GM13977 (cell line): ENCODE data around the gene TBC1D22A.

ENCODE experiments used
- DNase-seq: peaks from one replicate; pipeline ENCODE4 v3.0.0; 2012; ENCODE audit warnings: low spot score
- in situ Hi-C: fragments of 300-500 bp; cut with MboI; formaldehyde crosslinking; loops from one replicate; pipeline ENCODE4 v1.12.0; 2022; ENCODE audit warnings: low sequenced_read_pairs, low pct_unique_long_range_greater_than_20kb, mixed read lengths, inconsistent platforms; ENCODE audit not compliant: unreplicated experiment
- TF ChIP-seq, protein P1 (sequence below): IDR thresholded peaks from 2 replicates; pipeline ENCODE4 v1.5.1; 2012; ENCODE audit warnings: mild to moderate bottlenecking, control low read depth; ENCODE audit not compliant: insufficient read depth; ENCODE audit errors: extremely low read depth, missing control alignments

Gene TBC1D22A

DNA sequence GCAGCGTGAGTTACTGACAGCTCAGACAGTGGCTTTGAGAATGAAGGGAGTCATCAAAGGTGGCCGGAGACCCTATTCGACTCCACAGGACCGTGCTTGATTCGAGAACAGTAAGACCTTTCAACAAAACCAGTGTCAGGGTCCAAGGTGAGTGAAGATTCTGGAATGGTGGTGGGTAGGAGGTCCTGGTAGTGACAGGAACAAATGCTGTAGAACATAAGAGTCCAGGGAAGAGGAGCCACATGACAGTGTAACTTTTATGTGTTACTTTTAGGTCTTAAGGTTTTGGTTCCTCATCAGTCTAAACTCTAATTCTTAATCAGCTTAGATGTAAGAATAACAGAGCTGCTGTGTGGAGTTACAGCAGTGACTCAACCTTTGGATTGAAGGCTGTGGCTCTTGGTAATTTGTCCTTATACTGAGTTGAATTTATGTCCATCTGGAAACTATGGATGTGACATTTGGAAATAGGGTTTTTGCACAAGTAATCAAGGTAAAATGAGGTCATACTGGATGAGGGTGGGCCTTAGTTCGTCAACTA is 1.8 kb downstream of the TBC1D22A start:
- TF ChIP-seq, protein P1, sequence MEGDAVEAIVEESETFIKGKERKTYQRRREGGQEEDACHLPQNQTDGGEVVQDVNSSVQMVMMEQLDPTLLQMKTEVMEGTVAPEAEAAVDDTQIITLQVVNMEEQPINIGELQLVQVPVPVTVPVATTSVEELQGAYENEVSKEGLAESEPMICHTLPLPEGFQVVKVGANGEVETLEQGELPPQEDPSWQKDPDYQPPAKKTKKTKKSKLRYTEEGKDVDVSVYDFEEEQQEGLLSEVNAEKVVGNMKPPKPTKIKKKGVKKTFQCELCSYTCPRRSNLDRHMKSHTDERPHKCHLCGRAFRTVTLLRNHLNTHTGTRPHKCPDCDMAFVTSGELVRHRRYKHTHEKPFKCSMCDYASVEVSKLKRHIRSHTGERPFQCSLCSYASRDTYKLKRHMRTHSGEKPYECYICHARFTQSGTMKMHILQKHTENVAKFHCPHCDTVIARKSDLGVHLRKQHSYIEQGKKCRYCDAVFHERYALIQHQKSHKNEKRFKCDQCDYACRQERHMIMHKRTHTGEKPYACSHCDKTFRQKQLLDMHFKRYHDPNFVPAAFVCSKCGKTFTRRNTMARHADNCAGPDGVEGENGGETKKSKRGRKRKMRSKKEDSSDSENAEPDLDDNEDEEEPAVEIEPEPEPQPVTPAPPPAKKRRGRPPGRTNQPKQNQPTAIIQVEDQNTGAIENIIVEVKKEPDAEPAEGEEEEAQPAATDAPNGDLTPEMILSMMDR = no peak
- no peak for DNase-seq
- in situ Hi-C loops = no loop called here

DNA sequence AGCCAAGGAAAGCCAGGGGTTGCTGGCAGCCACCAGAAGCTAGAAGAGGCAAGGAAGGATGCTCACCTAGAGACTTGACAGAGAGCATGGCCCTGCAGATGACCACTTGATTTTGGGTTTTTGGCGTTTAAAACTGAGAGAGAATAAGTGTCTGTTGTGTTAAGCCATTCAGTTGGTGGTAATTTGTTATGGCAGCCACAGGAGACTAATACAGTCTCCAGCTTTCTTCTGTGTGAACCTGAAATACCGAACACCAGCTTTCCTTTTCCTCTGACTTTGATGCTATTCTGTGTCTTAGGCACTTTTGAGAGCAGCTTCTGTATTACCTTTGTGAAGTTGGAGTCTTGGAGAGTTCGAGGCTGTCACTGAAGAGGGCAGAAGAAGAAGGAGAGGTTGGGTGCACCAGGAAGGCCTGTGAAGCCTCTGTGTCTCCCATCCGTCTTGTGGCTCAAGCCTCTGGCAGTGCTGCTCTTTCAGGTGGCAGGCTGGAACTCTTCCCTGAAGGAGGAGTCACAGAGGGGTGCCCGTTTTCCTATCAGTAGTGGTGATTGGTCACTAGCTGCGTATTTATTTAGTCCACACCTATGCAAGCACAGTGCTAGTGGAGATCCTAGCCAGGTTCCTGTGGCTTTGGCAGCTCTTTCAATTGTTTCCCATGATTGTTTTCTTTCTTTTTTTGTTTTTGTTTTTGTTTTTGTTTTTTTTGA is 2.5 kb downstream of the TBC1D22A start:
- TF ChIP-seq, protein P1 = no peak
- no peak for DNase-seq
- in situ Hi-C loops = no loop called here

DNA sequence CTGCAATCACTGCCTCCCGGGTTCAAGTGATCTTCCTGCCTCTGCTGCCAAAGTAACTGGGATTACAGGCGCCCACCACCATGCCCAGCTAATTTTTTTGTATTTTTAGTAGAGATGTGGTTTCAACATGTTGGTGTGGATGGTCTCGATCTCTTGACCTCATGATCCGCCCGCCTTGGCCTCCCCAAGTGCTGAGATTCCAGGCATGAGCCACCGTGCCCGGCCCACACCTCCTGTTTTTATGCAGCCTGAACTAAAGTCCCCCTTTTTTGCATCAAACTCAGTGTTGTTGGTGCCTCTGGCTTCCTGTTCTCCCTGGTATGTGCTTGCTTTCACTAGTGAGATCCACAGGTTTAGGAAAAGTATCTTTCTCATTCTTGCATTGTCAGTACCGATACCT is 4.2 kb downstream of the TBC1D22A start:
- TF ChIP-seq, protein P1 = no peak
- no peak for DNase-seq
- in situ Hi-C loops = no loop called here

DNA sequence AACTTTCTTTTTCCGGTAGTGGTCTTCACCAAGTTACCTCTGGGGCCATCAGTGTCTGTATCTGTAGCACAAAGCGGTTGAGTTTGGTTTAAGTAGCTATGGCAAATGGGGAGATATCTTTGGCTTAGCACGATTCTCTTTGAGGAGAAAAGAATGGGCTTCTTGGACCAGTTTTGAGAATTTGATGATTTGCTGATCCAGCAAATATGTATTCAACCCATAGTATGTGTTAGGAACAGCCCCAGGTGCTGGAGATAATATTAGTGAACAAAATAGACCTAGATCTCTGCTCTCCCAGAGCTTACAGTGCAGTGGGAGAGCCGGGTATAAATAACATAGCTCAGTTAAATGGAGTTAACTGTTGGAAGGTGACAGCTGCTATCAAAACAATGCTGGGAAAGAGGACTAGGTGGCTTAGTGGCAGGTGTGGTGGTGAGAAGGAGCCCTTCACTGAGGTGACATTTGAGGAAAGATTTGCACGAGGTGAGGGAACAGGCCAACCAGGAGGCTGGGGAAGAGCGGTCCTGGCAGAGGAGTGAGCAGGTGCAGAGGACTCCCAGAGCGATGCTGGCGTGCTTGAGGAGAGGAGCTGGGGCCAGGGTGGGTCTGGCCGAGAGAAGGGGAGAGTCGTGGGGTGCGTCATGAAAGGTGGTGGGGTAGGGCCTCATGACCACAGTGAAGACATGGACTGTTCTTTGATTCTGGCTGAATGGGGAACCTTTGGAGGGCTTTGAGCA is 5.0 kb downstream of the TBC1D22A start:
- in situ Hi-C loops = no loop called here
- DNase-seq = no peak
- TF ChIP-seq, protein P1 = no peak

DNA sequence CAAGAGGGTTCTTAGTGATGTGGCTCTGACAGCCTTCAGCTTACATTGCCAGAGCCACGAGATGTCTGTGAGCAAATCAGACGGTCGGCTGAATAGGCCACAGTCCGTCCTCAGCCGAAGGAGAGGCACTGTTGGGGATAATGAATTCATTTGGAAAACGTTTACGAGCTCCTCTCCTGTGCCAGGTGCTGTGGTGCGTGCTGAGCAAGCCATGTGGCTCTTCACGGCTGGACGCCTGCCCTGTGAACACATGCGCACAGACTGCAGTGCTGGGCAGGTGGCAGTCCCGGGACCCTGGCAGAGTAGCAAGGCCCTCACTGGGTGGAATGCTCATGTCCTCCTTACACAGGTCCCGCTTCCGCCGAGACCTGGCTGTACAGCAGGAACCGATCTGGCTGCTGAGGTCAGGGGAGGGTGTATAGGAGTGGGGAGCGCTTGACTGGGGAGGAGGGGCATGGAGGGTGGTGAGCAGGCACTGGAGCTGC is 6.8 kb downstream of the TBC1D22A start:
- no peak for DNase-seq
- in situ Hi-C loops = no loop called here
- TF ChIP-seq, protein P1 = no peak

DNA sequence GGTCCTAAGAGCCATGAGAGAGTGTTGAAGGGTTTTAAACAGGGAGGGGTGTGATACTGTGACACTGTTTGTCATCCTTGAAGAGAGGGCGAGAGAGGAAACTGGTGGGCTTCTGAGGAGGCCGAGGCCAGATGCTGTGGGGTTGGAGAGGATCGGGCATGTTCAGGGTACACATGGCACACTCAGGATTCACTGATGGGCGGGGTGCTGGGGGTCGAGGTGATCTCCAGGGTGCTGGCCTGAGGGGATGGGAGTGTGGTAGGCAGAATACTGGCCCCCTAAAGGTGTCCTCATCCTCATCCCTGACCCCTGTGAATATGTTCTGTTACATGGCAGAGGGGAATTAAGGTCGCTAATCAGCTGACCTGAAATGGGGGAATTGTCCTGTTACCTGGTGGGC is 7.3 kb downstream of the TBC1D22A start:
- in situ Hi-C loops = no loop called here
- TF ChIP-seq, protein P1 = no peak
- no peak for DNase-seq
